T-cell (primary cell): ENCODE measurements around the gene ZNF668. TPM values are rescaled to one million over a fixed set of nuclear protein-coding genes. Genes with fewer than 3 reads are reported as not detected.
"Not testable (repeated sequence)": the region's sequence is repeated elsewhere in the genome, so short reads cannot be mapped to it uniquely, and the experiment has no call there.

ENCODE experiments used
- ATAC-seq, 4 experiments: fragments of 200-7000 bp in 3 of 4; fragments of 150-1000 bp in 1 of 4; cut with Tn5 transposase; replicated peaks in 1 of 4; 1 replicate in 3 of 4; 2 replicates in 1 of 4; pipeline ENCODE4 v1.10.0; 2021; ENCODE audit warnings: moderate library complexity in 3 of 4, mild to moderate bottlenecking in 2 of 4, moderate number of reproducible peaks in 1 of 4
- CTCF ChIA-PET, 2 donors: fragments of 300-600 bp; sonication (Branson Sonifier 250); formaldehyde crosslinking; loops; one replicate each; lab custom pipeline; 2022; ENCODE audit warnings: antibody characterized with exemption in 2 of 2; lab: Charles Lee
- POLR2A ChIA-PET, 2 donors: fragments of 300-600 bp; sonication (Branson Sonifier 250); formaldehyde crosslinking; loops; one replicate each; lab custom pipeline; 2022; ENCODE audit warnings: antibody characterized with exemption in 2 of 2; lab: Charles Lee
- DNase-seq, 35 experiments: peaks; one replicate each; pipeline versions ENCODE4 v3.0.0 to v3.0.0-alpha.2; 2013 to 2023
- H3K27ac ChIP-seq: one replicate; pipeline ENCODE4 v1.5.1; 2013; ENCODE audit warnings: low read length
- H3K27me3 ChIP-seq, 2 experiments: replicated peaks in 1 of 2; 1 replicate in 1 of 2; 2 replicates in 1 of 2; pipeline versions ENCODE4 v1.6.1 to v1.7.0; 2013; ENCODE audit warnings: low read length in 1 of 2, mixed read lengths in 1 of 2; ENCODE audit not compliant: control insufficient read depth in 2 of 2, insufficient read depth in 2 of 2; ENCODE audit errors: extremely low read depth in 1 of 2
- H3K36me3 ChIP-seq, 2 donors: 1 replicate in 1 of 2; 2 replicates in 1 of 2; pipeline versions ENCODE4 v1.6.1 to v1.7.0; 2013; ENCODE audit warnings: low read length in 1 of 2; ENCODE audit not compliant: control insufficient read depth in 2 of 2, insufficient read depth in 1 of 2; ENCODE audit errors: extremely low read depth in 1 of 2
- H3K4me1 ChIP-seq, 2 experiments: 1 replicate in 1 of 2; 2 replicates in 1 of 2; pipeline versions ENCODE4 v1.6.1 to v1.7.0; 2013; ENCODE audit warnings: low read length in 2 of 2, mixed read lengths in 1 of 2; ENCODE audit not compliant: insufficient read depth in 2 of 2, control insufficient read depth in 1 of 2; ENCODE audit errors: extremely low read depth in 1 of 2
- H3K4me3 ChIP-seq, 2 donors: 1 replicate in 1 of 2; 2 replicates in 1 of 2; pipeline versions ENCODE4 v1.5.1 to v1.7.0; 2013; ENCODE audit warnings: mild to moderate bottlenecking in 2 of 2, low read length in 1 of 2, moderate library complexity in 1 of 2; ENCODE audit not compliant: control insufficient read depth in 1 of 2; ENCODE audit errors: extremely low read depth in 1 of 2
- H3K9me3 ChIP-seq: 2 replicates; pipeline ENCODE4 v1.7.0; 2013
- H3K27ac Mint-ChIP-seq, 2 donors: one replicate each; pipeline ENCODE4 v1.8.0; 2020 to 2021; ENCODE audit warnings: mild to moderate bottlenecking in 2 of 2, mixed read lengths in 2 of 2
- H3K27me3 Mint-ChIP-seq, 2 donors: one replicate each; pipeline ENCODE4 v1.8.0; 2021 to 2022; ENCODE audit warnings: mixed read lengths in 2 of 2
- H3K36me3 Mint-ChIP-seq: one replicate; pipeline ENCODE4 v1.8.0; 2021; ENCODE audit warnings: mixed read lengths
- H3K4me1 Mint-ChIP-seq, 3 donors: one replicate each; pipeline ENCODE4 v1.8.0; 2020 to 2022; ENCODE audit warnings: mixed read lengths in 3 of 3, mild to moderate bottlenecking in 1 of 3
- H3K4me3 Mint-ChIP-seq, 3 donors: one replicate each; pipeline ENCODE4 v1.8.0; 2020 to 2022; ENCODE audit warnings: mild to moderate bottlenecking in 3 of 3, mixed read lengths in 3 of 3, moderate library complexity in 3 of 3
- H3K9me3 Mint-ChIP-seq, 3 donors: one replicate each; pipeline ENCODE4 v1.8.0; 2020 to 2022; ENCODE audit warnings: mixed read lengths in 3 of 3
- WGBS: methylation state at CpG from one replicate; pipeline ENCODE4 v1.1.5; 2013; ENCODE audit warnings: missing lambda C conversion rate; ENCODE audit not compliant: insufficient coverage; 5-methylcytosine and 5-hydroxymethylcytosine counted together
- total RNA-seq, 35 experiments: library from RNA in 6 of 35; stranded (reverse) in 6 of 35; fragments of 120-200 nt in 1 of 35; gene quantifications; one replicate each; pipeline versions ENCODE4 v1.2.1 to v1.2.4 and lab custom pipeline; 2013 to 2026

Gene ZNF668
- total RNA-seq, 5 donors from 2014 or later (not counting 1 experiment from before 2014, with no cell fraction given) = 12.3 to 14.4 (median 14.3) TPM

- 92% methylated on average over 6 of the region's 13 CpGs for WGBS
- H3K4me1 Mint-ChIP-seq, H3K27ac Mint-ChIP-seq, CTCF ChIA-PET, H3K27me3 ChIP-seq, H3K4me1 ChIP-seq, H3K27ac ChIP-seq, H3K27me3 Mint-ChIP-seq, DNase-seq, POLR2A ChIA-PET, H3K9me3 Mint-ChIP-seq, ATAC-seq, H3K4me3 Mint-ChIP-seq, H3K4me3 ChIP-seq, H3K36me3 ChIP-seq, H3K36me3 Mint-ChIP-seq, H3K9me3 ChIP-seq: not testable (repeated sequence)
Measured at GRCh38 chr16:31100876-31101641, 27.0 kb upstream of the ZNF668 start.

- H3K4me3 ChIP-seq = no peak overlapping the region
- DNase-seq (no peak), ATAC-seq (no peak)
- WGBS = 83% methylated on average over 4 of the region's 4 CpGs
- ChIA-PET POLR2A (interaction anchor here in 1 of 2 donors (0.8 kb wide), 1 partner anchor 17 kb away, joined by 3 read pairs; the partner anchor contains the start of gene KAT8), CTCF (no interaction called here)
- Mint-ChIP-seq H3K36me3 (no peaks in the 10 kb centered on the region), H3K4me1 (peaks cover 9 to 11% (median 9%) of the 10 kb centered on the region in 3 donors), H3K27me3 (no peaks in the 10 kb centered on the region), H3K27ac (no peak overlapping the region), H3K4me3 (no peak overlapping the region), H3K9me3 (peaks cover 0 to 4% (median 0%) of the 10 kb centered on the region in 3 donors)
- no peaks in the 10 kb centered on the region for H3K9me3 ChIP-seq
- no peak overlapping the region for H3K27ac ChIP-seq
- H3K4me1 ChIP-seq = peaks cover 0 to 10% of the 10 kb centered on the region in 2 experiments
- no peaks in the 10 kb centered on the region for H3K27me3 ChIP-seq
- no peaks in the 10 kb centered on the region for H3K36me3 ChIP-seq
Measured at GRCh38 chr16:31099860-31100638, 26.0 kb upstream of the ZNF668 start.

- Mint-ChIP-seq H3K27ac (peak within 1 kb of the TSS; percentile 86 to 94), H3K36me3 (peaks cover 10% of the 10 kb centered on the region), H3K27me3 (no peaks in the 10 kb centered on the region), H3K4me3 (peak within 1 kb of the TSS; percentile 91 to 99 (median 92)), H3K4me1 (peaks cover 22 to 32% (median 31%) of the 10 kb centered on the region in 3 donors), H3K9me3 (no peaks in the 10 kb centered on the region)
- DNase-seq (peak; percentile 66 to 92 (median 78)), ATAC-seq (peak; percentile 90 to 93 (median 92))
- ChIA-PET POLR2A (interaction anchor here (0.6 to 0.7 kb wide), 3 partner anchors 10 to 615 kb away, joined by 3 to 4 read pairs (median 3); no protein-coding TSS in a partner anchor), CTCF (interaction anchor here in 1 of 2 donors (0.7 kb wide), 1 partner anchor 23 kb away, joined by 3 read pairs; the partner anchor contains the start of gene KAT8)
- Histone ChIP-seq H3K9me3 (no peaks in the 10 kb centered on the region), H3K27ac (peak within 1 kb of the TSS; percentile 75), H3K27me3 (no peaks in the 10 kb centered on the region), H3K4me1 (peaks cover 5 to 30% of the 10 kb centered on the region in 2 experiments), H3K4me3 (peak within 1 kb of the TSS; percentile 86), H3K36me3 (peaks cover 0 to 15% of the 10 kb centered on the region in 2 donors)
- under 1% methylated on average over 67 of the region's 69 CpGs for WGBS
Measured at GRCh38 chr16:31094424-31095120, 20.5 kb upstream of the ZNF668 start, which contains the start of gene VKORC1. TSS of gene VKORC1 (minus strand) at chr16:31094797. CDS start at chr16:31094729, 68 bp downstream.

- peaks cover 5 to 30% of the 10 kb centered on the region in 2 experiments for H3K4me1 ChIP-seq
- ChIA-PET POLR2A (interaction anchor here (0.6 to 0.9 kb wide), 3 partner anchors 10 to 28 kb away, joined by 3 read pairs; no protein-coding TSS in a partner anchor), CTCF (interaction anchor here in 1 of 2 donors (0.7 kb wide), 1 partner anchor 24 kb away, joined by 3 read pairs; the partner anchor contains the start of gene KAT8)
- no peaks in the 10 kb centered on the region for H3K27me3 ChIP-seq
- H3K9me3 ChIP-seq = no peaks in the 10 kb centered on the region
- peak overlapping the region; percentile 91 to 99 (median 92) for H3K4me3 Mint-ChIP-seq
- H3K36me3 ChIP-seq = peaks cover 3 to 17% of the 10 kb centered on the region in 2 donors
- H3K9me3 Mint-ChIP-seq = no peaks in the 10 kb centered on the region
- WGBS = 2% methylated on average over 20 of the region's 20 CpGs
- H3K36me3 Mint-ChIP-seq = peaks cover 10% of the 10 kb centered on the region
- no peaks in the 10 kb centered on the region for H3K27me3 Mint-ChIP-seq
- ATAC-seq (peak in 1 of 4 experiments; percentile 1), DNase-seq (peak in 1 of 35 experiments; percentile 14)
- peak overlapping the region; percentile 86 for H3K4me3 ChIP-seq
- peak overlapping the region; percentile 75 for H3K27ac ChIP-seq
- H3K4me1 Mint-ChIP-seq = peaks cover 22 to 32% (median 31%) of the 10 kb centered on the region in 3 donors
- peak overlapping the region; percentile 86 to 94 for H3K27ac Mint-ChIP-seq
Measured at GRCh38 chr16:31094088-31094423, 20.0 kb upstream of the ZNF668 start.

- peak overlapping the region in 1 of 2 donors; percentile 44 for H3K27ac Mint-ChIP-seq
- H3K36me3 ChIP-seq = peaks cover 5 to 25% of the 10 kb centered on the region in 2 donors
- POLR2A ChIA-PET = interaction anchor here in 1 of 2 donors (0.9 kb wide), 1 partner anchor 29 kb away, joined by 3 read pairs; no protein-coding TSS in a partner anchor
- H3K9me3 ChIP-seq = no peaks in the 10 kb centered on the region
- no peak overlapping the region for H3K27ac ChIP-seq
- H3K4me1 Mint-ChIP-seq = peaks cover 22 to 32% (median 31%) of the 10 kb centered on the region in 3 donors
- H3K4me3 ChIP-seq = no peak overlapping the region
- no peaks in the 10 kb centered on the region for H3K9me3 Mint-ChIP-seq
- peaks cover 10% of the 10 kb centered on the region for H3K36me3 Mint-ChIP-seq
- no peak for DNase-seq
- H3K27me3 ChIP-seq = no peaks in the 10 kb centered on the region
- WGBS = 86% methylated on average over 5 of the region's 17 CpGs
- peaks cover 5 to 30% of the 10 kb centered on the region in 2 experiments for H3K4me1 ChIP-seq
- CTCF ChIA-PET = interaction anchor here in 1 of 2 donors (1.3 kb wide), 1 partner anchor 49 kb away, joined by 8 read pairs; no protein-coding TSS in a partner anchor
- ATAC-seq = no peak
- H3K27me3 Mint-ChIP-seq = no peaks in the 10 kb centered on the region
- H3K4me3 Mint-ChIP-seq = peak overlapping the region; percentile 64 to 99 (median 91)
Measured at GRCh38 chr16:31093132-31093703, 19.2 kb upstream of the ZNF668 start.
